H7 (cell line): Measurements from ENCODE around the gene NDUFA5. TPM values are rescaled to one million over a fixed set of nuclear protein-coding genes. Genes with fewer than 3 reads are reported as not detected.
A peak's percentile ranks its signal among the peaks of the same experiment; 100 is the strongest.
"Not testable (repeated sequence)": the region's sequence is repeated elsewhere in the genome, so short reads cannot be mapped to it uniquely, and the experiment has no call there.

Experiments used
- DNase-seq: peaks from one replicate; pipeline ENCODE4 v3.0.0; 2012
- H3K27me3 ChIP-seq: 2 replicates; pipeline ENCODE4 v1.6.0; 2011; ENCODE audit warnings: mild to moderate bottlenecking, low read length; ENCODE audit not compliant: control insufficient read depth, insufficient read depth
- H3K36me3 ChIP-seq: replicated peaks from 2 replicates; pipeline ENCODE4 v1.5.1; 2011; ENCODE audit warnings: low read length; ENCODE audit not compliant: control insufficient read depth, insufficient read depth
- H3K4me3 ChIP-seq: 2 replicates; pipeline ENCODE4 v1.5.1; 2011; ENCODE audit warnings: low read depth, mild to moderate bottlenecking, control low read depth, low read length, moderate library complexity; ENCODE audit not compliant: insufficient read depth
- total RNA-seq: library from RNA; depleted of rRNA; stranded (reverse); fragments of >200 nt; shearing (Covaris generic); gene quantifications from 2 replicates; pipeline ENCODE4 v1.2.3, GENCODE V29; 2014

NDUFA5 gene
- total RNA-seq, 1 experiment from 2014 or later: 63.3 TPM

GRCh38 chr7:123538189-123538714 lies 19.4 kb downstream of the NDUFA5 start:
- peaks cover 9% of the 10 kb centered on the region for H3K27me3 ChIP-seq
- no peaks in the 10 kb centered on the region for H3K36me3 ChIP-seq
- DNase-seq: no peak
- H3K4me3 ChIP-seq: no peak overlapping the region

- no peak for DNase-seq
- no peak overlapping the region for H3K4me3 ChIP-seq
- H3K36me3 ChIP-seq: no peaks in the 10 kb centered on the region
- peaks cover 11% of the 10 kb centered on the region for H3K27me3 ChIP-seq
These were observed 20.5 kb downstream of the NDUFA5 start for GRCh38 chr7:123537026-123537642.

- H3K4me3 ChIP-seq: no peak overlapping the region
- H3K27me3 ChIP-seq: peaks cover 11% of the 10 kb centered on the region
- DNase-seq: no peak
- no peaks in the 10 kb centered on the region for H3K36me3 ChIP-seq
These were observed 22.1 kb downstream of the NDUFA5 start for GRCh38 chr7:123535517-123535916.

GRCh38 chr7:123534383-123535260 lies 23.0 kb downstream of the NDUFA5 start, which contains the start of gene IQUB:
Gene IQUB, minus strand, starts transcription at chr7:123534595. Its CDS starts 22,255 bp downstream, at chr7:123512340.
- no peaks in the 10 kb centered on the region for H3K36me3 ChIP-seq
- H3K4me3 ChIP-seq: peak within 1 kb of the TSS; percentile 52
- peak; percentile 95 for DNase-seq
- peaks cover 11% of the 10 kb centered on the region for H3K27me3 ChIP-seq

- Histone ChIP-seq H3K27me3 (peaks cover 11% of the 10 kb centered on the region), H3K36me3 (no peaks in the 10 kb centered on the region), H3K4me3 (peak overlapping the region; percentile 52)
- no peak for DNase-seq
These were observed 23.7 kb downstream of the NDUFA5 start for GRCh38 chr7:123533929-123534382.

- no peak for DNase-seq
- Histone ChIP-seq H3K27me3 (peaks cover 11% of the 10 kb centered on the region), H3K4me3 (no peak overlapping the region), H3K36me3 (no peaks in the 10 kb centered on the region)
These were observed 24.1 kb downstream of the NDUFA5 start for GRCh38 chr7:123533553-123533917.

- H3K27me3 ChIP-seq: peaks cover 11% of the 10 kb centered on the region
- peak overlapping the region; percentile 26 for H3K4me3 ChIP-seq
- H3K36me3 ChIP-seq, DNase-seq: not testable (repeated sequence)
These were observed 24.6 kb downstream of the NDUFA5 start for GRCh38 chr7:123532788-123533552.

GRCh38 chr7:123532343-123532742 lies 25.3 kb downstream of the NDUFA5 start:
- DNase-seq, H3K36me3 ChIP-seq: not testable (repeated sequence)
- Histone ChIP-seq H3K27me3 (peaks cover 11% of the 10 kb centered on the region), H3K4me3 (peak overlapping the region; percentile 26)

- not testable (repeated sequence) for H3K36me3 ChIP-seq, DNase-seq, H3K4me3 ChIP-seq
- H3K27me3 ChIP-seq: peaks cover 11% of the 10 kb centered on the region
These were observed 27.5 kb downstream of the NDUFA5 start for GRCh38 chr7:123530035-123530591.

- Histone ChIP-seq H3K27me3 (peaks cover 2% of the 10 kb centered on the region; the same call in 1 of the 2 replicates), H3K4me3 (peak overlapping the region; percentile 32), H3K36me3 (no peaks in the 10 kb centered on the region)
- DNase-seq: peak; percentile 33
These were observed 29.4 kb downstream of the NDUFA5 start for GRCh38 chr7:123528265-123528664.

- not testable (repeated sequence) for DNase-seq
These were observed 29.8 kb downstream of the NDUFA5 start for GRCh38 chr7:123527712-123528225.

GRCh38 chr7:123526533-123526932 lies 31.1 kb downstream of the NDUFA5 start:
- not testable (repeated sequence) for H3K27me3 ChIP-seq, DNase-seq, H3K4me3 ChIP-seq, H3K36me3 ChIP-seq

More at GRCh38 chr7:123527712-123528225, 29.8 kb downstream of the NDUFA5 start:
- H3K36me3 ChIP-seq, H3K27me3 ChIP-seq: not testable (repeated sequence)
- peak overlapping the region; percentile 32 for H3K4me3 ChIP-seq

GRCh38 chr7:123522066-123522465 lies 35.6 kb downstream of the NDUFA5 start:
- H3K4me3 ChIP-seq: no peak overlapping the region
- H3K27me3 ChIP-seq: no peaks in the 10 kb centered on the region
- no peaks in the 10 kb centered on the region for H3K36me3 ChIP-seq
- DNase-seq: no peak

GRCh38 chr7:123505221-123505620 lies 52.4 kb downstream of the NDUFA5 start:
- no peak for DNase-seq
- Histone ChIP-seq H3K27me3 (no peaks in the 10 kb centered on the region), H3K36me3 (no peaks in the 10 kb centered on the region), H3K4me3 (no peak overlapping the region)
